ENCODE data around the gene CYP26A1.
"Not testable (repeated sequence)": the region's sequence is repeated elsewhere in the genome, so short reads cannot be mapped to it uniquely, and the experiment has no call there.

Gene CYP26A1

DNA sequence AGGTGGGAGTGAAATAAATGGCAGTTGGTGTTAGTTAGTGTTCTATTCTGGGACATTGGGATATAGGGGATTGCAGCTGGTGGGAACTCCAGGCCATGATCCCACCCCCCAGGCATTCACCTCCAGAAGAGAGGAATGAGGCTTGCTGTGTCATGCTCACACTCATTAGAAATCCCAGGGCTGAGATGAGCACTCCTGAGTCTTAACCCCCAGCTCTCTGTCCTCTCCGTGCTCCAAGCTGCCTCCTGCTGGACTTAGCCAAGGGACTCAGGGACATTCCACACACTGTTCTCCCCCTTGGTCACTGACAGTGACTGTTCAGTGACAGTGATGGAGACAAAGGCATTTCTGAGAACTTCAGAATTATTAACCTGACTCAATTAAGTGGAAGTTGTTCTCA is 21.5 kb downstream of the CYP26A1 start:
- no peak overlapping the region for H3K4me3 ChIP-seq (ENCODE audit: low read length in 2 of 2)
- no peaks in the 10 kb centered on the region for H3K9me3 ChIP-seq (ENCODE audit: control insufficient read depth in 2 of 2, low read length in 2 of 2)
- no peaks in the 10 kb centered on the region for H3K4me1 ChIP-seq (ENCODE audit: control insufficient read depth in 2 of 2, insufficient read depth in 2 of 2, low read length in 2 of 2)
- H3K27ac ChIP-seq (ENCODE audit: low read depth in 2 of 2, low read length in 2 of 2): no peak overlapping the region
- H3K36me3 ChIP-seq (ENCODE audit: control insufficient read depth in 2 of 2, insufficient read depth in 2 of 2, low read length in 2 of 2): no peaks in the 10 kb centered on the region
- H3K9ac ChIP-seq (ENCODE audit: low read depth in 1 of 2, low read length in 2 of 2): no peak overlapping the region
- H3K27me3 ChIP-seq (ENCODE audit: control insufficient read depth in 2 of 2, insufficient read depth in 2 of 2, low read length in 2 of 2): no peaks in the 10 kb centered on the region

DNA sequence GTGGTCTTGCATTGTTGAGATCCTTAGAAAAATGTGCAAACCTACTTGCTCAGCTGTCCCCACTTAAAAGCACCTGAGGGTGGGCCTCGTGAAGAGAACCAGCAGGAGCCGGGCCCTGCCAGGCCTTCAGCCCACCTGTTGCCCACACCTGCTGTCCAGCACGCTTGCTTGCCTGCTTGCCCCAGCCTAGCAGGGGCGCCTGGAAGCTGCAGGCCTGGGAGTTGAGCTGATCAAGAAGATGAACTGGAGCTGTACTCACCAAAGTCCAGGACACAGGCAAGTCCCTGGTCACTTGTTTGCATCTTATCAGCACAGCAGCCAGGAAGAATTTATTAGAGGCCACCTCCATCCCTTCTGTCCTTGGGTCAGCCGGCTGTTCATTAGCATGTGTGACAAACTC is 23.2 kb downstream of the CYP26A1 start:
- no peaks in the 10 kb centered on the region for H3K9me3 ChIP-seq (ENCODE audit: control insufficient read depth in 2 of 2, low read length in 2 of 2)
- H3K27me3 ChIP-seq (ENCODE audit: control insufficient read depth in 2 of 2, insufficient read depth in 2 of 2, low read length in 2 of 2): no peaks in the 10 kb centered on the region
- no peak overlapping the region for H3K4me3 ChIP-seq (ENCODE audit: low read length in 2 of 2)
- H3K9ac ChIP-seq (ENCODE audit: low read depth in 1 of 2, low read length in 2 of 2): no peak overlapping the region
- H3K36me3 ChIP-seq (ENCODE audit: control insufficient read depth in 2 of 2, insufficient read depth in 2 of 2, low read length in 2 of 2): no peaks in the 10 kb centered on the region
- H3K27ac ChIP-seq (ENCODE audit: low read depth in 2 of 2, low read length in 2 of 2): no peak overlapping the region
- H3K4me1 ChIP-seq (ENCODE audit: control insufficient read depth in 2 of 2, insufficient read depth in 2 of 2, low read length in 2 of 2): no peaks in the 10 kb centered on the region

DNA sequence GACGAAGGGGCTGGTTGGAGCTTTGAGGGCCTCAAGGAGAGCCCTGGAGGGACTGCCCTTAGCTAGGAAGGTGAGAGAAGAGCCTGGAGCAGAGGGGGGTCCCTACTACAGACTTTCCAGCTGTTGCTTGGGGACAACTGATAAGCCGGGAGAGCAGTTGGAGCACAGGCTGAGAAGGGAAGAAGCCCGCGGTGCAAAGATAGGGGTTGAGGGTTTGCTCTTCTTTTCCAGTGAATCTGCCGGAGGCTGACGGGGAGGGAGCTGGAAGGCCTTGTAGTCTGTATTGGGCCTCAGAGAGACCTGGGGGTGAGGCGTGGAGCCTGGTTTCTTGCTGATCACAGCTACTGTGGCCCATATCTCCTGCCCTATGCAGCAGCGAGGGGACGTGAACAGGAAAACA is 23.7 kb downstream of the CYP26A1 start:
- Histone ChIP-seq H3K27ac (ENCODE audit: low read depth in 2 of 2, low read length in 2 of 2) (no peak overlapping the region), H3K4me3 (ENCODE audit: low read length in 2 of 2) (no peak overlapping the region), H3K4me1 (ENCODE audit: control insufficient read depth in 2 of 2, insufficient read depth in 2 of 2, low read length in 2 of 2) (no peaks in the 10 kb centered on the region), H3K36me3 (ENCODE audit: control insufficient read depth in 2 of 2, insufficient read depth in 2 of 2, low read length in 2 of 2) (no peaks in the 10 kb centered on the region), H3K9ac (ENCODE audit: low read depth in 1 of 2, low read length in 2 of 2) (no peak overlapping the region), H3K9me3 (ENCODE audit: control insufficient read depth in 2 of 2, low read length in 2 of 2) (no peaks in the 10 kb centered on the region), H3K27me3 (ENCODE audit: control insufficient read depth in 2 of 2, insufficient read depth in 2 of 2, low read length in 2 of 2) (no peaks in the 10 kb centered on the region)

DNA sequence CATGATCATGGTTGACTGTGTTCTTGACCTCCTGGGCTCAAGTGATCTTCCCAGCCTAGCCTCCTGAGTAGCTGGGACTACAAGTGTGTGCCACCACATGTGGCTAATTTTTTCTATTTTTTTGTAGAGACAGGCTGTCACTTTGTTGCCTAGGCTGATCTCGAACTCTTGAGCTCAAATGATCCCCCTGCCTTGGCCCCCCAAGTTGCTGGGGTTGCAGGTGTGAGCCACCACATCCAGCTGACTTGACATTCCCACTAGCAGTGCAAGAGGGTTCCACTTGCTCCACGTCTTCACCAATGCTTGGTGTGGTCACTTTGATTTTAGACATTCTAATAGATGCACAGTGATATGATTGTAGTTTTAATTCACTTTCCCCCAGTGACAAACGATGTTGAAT is 25.1 kb downstream of the CYP26A1 start:
- H3K9me3 ChIP-seq (ENCODE audit: control insufficient read depth in 2 of 2, low read length in 2 of 2): no peaks in the 10 kb centered on the region
- no peaks in the 10 kb centered on the region for H3K27me3 ChIP-seq (ENCODE audit: control insufficient read depth in 2 of 2, insufficient read depth in 2 of 2, low read length in 2 of 2)

DNA sequence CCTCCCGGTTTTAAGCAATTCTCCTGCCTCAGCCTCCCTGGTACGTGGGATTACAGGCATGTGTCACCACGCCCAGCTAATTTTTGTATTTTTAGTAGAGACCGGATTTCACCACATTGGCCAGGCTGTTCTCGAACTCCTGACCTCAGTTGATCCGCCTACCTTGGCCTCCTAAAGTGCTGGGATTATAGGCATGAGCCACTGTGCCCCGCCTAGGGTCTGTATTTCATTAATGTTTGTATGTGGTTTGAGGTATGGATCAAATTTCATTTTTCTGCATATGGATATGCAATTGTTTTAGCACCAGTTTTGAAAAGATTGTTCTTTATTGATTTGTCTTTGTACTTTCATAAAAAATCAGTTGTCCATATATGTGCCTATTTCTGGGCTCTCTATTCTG is 26.0 kb downstream of the CYP26A1 start:
- no peaks in the 10 kb centered on the region for H3K27me3 ChIP-seq (ENCODE audit: control insufficient read depth in 2 of 2, insufficient read depth in 2 of 2, low read length in 2 of 2)
- peaks cover 0 to 2% of the 10 kb centered on the region in 2 donors for H3K9me3 ChIP-seq (ENCODE audit: control insufficient read depth in 2 of 2, low read length in 2 of 2)
- H3K4me3 ChIP-seq (ENCODE audit: low read length in 2 of 2): no peak overlapping the region
- H3K27ac ChIP-seq (ENCODE audit: low read depth in 2 of 2, low read length in 2 of 2): no peak overlapping the region
- no peaks in the 10 kb centered on the region for H3K4me1 ChIP-seq (ENCODE audit: control insufficient read depth in 2 of 2, insufficient read depth in 2 of 2, low read length in 2 of 2)
- no peaks in the 10 kb centered on the region for H3K36me3 ChIP-seq (ENCODE audit: control insufficient read depth in 2 of 2, insufficient read depth in 2 of 2, low read length in 2 of 2)
- no peak overlapping the region for H3K9ac ChIP-seq (ENCODE audit: low read depth in 1 of 2, low read length in 2 of 2)

More for the DNA sequence above, 25.1 kb downstream of the CYP26A1 start:
- Histone ChIP-seq H3K9ac (ENCODE audit: low read depth in 1 of 2, low read length in 2 of 2) (no peak overlapping the region), H3K4me1 (ENCODE audit: control insufficient read depth in 2 of 2, insufficient read depth in 2 of 2, low read length in 2 of 2) (no peaks in the 10 kb centered on the region), H3K4me3 (ENCODE audit: low read length in 2 of 2) (no peak overlapping the region), H3K36me3 (ENCODE audit: control insufficient read depth in 2 of 2, insufficient read depth in 2 of 2, low read length in 2 of 2) (no peaks in the 10 kb centered on the region), H3K27ac (ENCODE audit: low read depth in 2 of 2, low read length in 2 of 2) (no peak overlapping the region)

DNA sequence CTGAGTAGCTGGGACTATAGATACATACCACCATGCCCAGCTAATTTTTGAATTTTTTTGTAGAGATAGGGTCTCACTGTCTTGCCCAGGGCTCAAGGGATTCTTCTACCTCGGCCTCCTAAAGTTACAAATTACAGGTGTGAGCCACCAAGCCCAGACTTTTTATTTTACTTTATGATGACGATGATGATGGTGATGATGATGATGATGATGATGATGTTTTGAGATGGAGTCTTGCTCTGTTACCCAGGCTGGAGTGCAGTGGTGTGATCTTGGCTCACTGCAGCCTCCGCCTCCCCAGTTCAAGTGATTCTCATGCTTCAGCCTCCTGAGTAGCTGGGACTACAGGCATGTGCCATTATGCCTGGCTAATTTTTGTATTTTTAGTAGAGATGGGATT is 27.5 kb downstream of the CYP26A1 start:
- not testable (repeated sequence) for H3K27me3 ChIP-seq (ENCODE audit: control insufficient read depth in 2 of 2, insufficient read depth in 2 of 2, low read length in 2 of 2); H3K36me3 ChIP-seq (ENCODE audit: control insufficient read depth in 2 of 2, insufficient read depth in 2 of 2, low read length in 2 of 2); H3K9ac ChIP-seq (ENCODE audit: low read depth in 1 of 2, low read length in 2 of 2); H3K9me3 ChIP-seq (ENCODE audit: control insufficient read depth in 2 of 2, low read length in 2 of 2); H3K4me1 ChIP-seq (ENCODE audit: control insufficient read depth in 2 of 2, insufficient read depth in 2 of 2, low read length in 2 of 2); H3K4me3 ChIP-seq (ENCODE audit: low read length in 2 of 2); H3K27ac ChIP-seq (ENCODE audit: low read depth in 2 of 2, low read length in 2 of 2)

DNA sequence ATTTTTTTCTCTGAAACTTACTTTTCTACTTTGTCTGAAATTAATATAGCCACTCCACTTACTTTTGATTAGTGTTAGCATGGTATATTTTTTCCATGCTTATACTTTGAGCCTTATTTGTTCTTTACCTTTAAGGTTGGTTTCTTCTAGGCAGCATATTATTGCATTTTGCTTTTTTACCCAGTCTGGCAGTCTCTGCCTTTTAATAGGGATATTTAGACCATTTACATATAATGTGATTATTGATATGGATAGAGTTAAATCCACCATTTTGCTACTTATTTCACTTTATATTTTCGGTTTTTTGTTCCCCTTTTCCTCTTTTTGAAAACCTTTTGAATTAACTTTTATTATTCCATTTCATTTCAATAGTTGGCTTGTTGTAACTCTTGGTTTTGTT is 30.3 kb downstream of the CYP26A1 start:
- Histone ChIP-seq H3K4me3 (ENCODE audit: low read length in 2 of 2) (no peak overlapping the region), H3K36me3 (ENCODE audit: control insufficient read depth in 2 of 2, insufficient read depth in 2 of 2, low read length in 2 of 2) (no peaks in the 10 kb centered on the region), H3K4me1 (ENCODE audit: control insufficient read depth in 2 of 2, insufficient read depth in 2 of 2, low read length in 2 of 2) (no peaks in the 10 kb centered on the region), H3K9ac (ENCODE audit: low read depth in 1 of 2, low read length in 2 of 2) (no peak overlapping the region), H3K27ac (ENCODE audit: low read depth in 2 of 2, low read length in 2 of 2) (no peak overlapping the region), H3K9me3 (ENCODE audit: control insufficient read depth in 2 of 2, low read length in 2 of 2) (peaks cover 0 to 2% of the 10 kb centered on the region in 2 donors), H3K27me3 (ENCODE audit: control insufficient read depth in 2 of 2, insufficient read depth in 2 of 2, low read length in 2 of 2) (no peaks in the 10 kb centered on the region)

DNA sequence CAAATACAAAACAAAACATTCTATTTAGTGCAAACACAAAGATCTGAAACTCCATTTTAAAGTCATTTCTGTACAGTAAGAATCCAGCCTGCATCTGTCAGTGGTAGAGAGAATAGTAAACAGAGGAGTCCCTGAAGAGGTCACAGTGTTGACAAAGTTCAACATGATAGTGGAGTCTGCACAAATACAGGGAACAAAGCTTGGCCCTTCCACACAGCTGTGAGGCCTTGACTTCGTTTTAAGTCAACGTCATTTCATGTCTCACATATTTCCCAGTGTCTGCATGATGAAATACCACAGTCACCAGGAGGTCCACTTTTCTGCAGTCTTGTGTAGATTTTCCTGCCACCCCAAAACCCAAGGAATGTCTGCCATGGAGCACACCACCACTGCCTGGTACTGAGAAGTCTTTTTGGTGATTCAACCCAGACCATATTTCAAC is 33.0 kb downstream of the CYP26A1 start:
- Histone ChIP-seq H3K4me1 (ENCODE audit: control insufficient read depth in 2 of 2, insufficient read depth in 2 of 2, low read length in 2 of 2) (no peaks in the 10 kb centered on the region), H3K27ac (ENCODE audit: low read depth in 2 of 2, low read length in 2 of 2) (no peak overlapping the region), H3K9me3 (ENCODE audit: control insufficient read depth in 2 of 2, low read length in 2 of 2) (peaks cover 0 to 2% of the 10 kb centered on the region in 2 donors), H3K36me3 (ENCODE audit: control insufficient read depth in 2 of 2, insufficient read depth in 2 of 2, low read length in 2 of 2) (no peaks in the 10 kb centered on the region), H3K27me3 (ENCODE audit: control insufficient read depth in 2 of 2, insufficient read depth in 2 of 2, low read length in 2 of 2) (no peaks in the 10 kb centered on the region), H3K4me3 (ENCODE audit: low read length in 2 of 2) (no peak overlapping the region), H3K9ac (ENCODE audit: low read depth in 1 of 2, low read length in 2 of 2) (no peak overlapping the region)

DNA sequence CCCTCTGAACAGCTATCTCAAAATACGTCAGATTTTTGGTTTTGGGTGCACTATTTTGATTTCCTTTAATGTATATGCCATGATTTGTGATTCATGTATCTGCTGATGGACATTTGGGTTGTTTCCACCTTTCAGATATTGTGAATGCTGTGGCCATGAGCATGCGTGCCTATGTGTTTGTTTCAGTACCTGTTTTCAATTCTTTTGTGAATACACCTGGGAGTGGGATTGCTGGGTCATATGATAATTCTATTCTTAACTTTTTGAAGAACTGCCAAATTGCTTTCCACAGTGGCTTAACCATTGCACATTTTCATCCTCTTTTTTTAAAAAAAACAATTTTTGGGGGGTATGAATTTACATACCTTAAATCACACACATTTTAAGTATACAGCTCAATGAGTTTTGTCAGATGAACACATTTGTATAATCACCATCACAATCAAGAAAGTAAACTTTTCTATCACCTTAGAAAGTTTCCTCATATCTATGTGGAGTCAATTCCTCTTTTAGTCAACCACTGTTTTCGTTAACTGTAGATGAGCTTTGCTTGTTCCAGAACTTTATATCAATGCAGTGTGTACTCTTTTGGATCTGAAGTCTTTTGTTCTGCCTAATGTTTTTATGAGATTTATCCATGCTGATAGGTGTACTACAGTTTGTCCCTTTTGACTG is 36.9 kb downstream of the CYP26A1 start:
- no peaks in the 10 kb centered on the region for H3K9me3 ChIP-seq (ENCODE audit: control insufficient read depth in 2 of 2, low read length in 2 of 2)
- H3K27me3 ChIP-seq (ENCODE audit: control insufficient read depth in 2 of 2, insufficient read depth in 2 of 2, low read length in 2 of 2): no peaks in the 10 kb centered on the region
- H3K9ac ChIP-seq (ENCODE audit: low read depth in 1 of 2, low read length in 2 of 2): no peak overlapping the region
- H3K36me3 ChIP-seq (ENCODE audit: control insufficient read depth in 2 of 2, insufficient read depth in 2 of 2, low read length in 2 of 2): no peaks in the 10 kb centered on the region
- no peak overlapping the region for H3K4me3 ChIP-seq (ENCODE audit: low read length in 2 of 2)
- H3K4me1 ChIP-seq (ENCODE audit: control insufficient read depth in 2 of 2, insufficient read depth in 2 of 2, low read length in 2 of 2): no peaks in the 10 kb centered on the region
- no peak overlapping the region for H3K27ac ChIP-seq (ENCODE audit: low read depth in 2 of 2, low read length in 2 of 2)

DNA sequence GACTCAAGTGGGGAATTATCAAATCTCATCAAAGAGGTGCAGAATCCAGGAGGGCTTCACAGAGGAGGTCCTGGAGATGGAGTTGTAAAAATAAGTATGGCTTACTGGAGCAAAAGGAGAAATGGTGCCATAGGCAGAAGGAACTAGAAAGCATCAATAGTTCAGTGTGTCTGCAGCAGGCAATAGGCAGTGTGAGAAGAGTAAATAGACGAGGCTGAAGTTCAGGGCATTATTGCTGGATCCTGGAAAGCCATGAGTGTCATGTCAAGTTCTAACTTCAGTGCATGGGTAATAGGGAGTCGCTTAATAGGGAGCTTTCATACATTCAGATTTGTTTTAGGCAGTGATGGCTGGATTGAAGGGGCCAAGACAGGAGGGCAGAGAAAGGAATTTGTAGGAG is 39.3 kb downstream of the CYP26A1 start:
- Histone ChIP-seq H3K4me3 (ENCODE audit: low read length in 2 of 2) (no peak overlapping the region), H3K27me3 (ENCODE audit: control insufficient read depth in 2 of 2, insufficient read depth in 2 of 2, low read length in 2 of 2) (no peaks in the 10 kb centered on the region), H3K9me3 (ENCODE audit: control insufficient read depth in 2 of 2, low read length in 2 of 2) (no peaks in the 10 kb centered on the region), H3K27ac (ENCODE audit: low read depth in 2 of 2, low read length in 2 of 2) (no peak overlapping the region), H3K4me1 (ENCODE audit: control insufficient read depth in 2 of 2, insufficient read depth in 2 of 2, low read length in 2 of 2) (peaks cover 0 to 4% of the 10 kb centered on the region in 2 donors), H3K9ac (ENCODE audit: low read depth in 1 of 2, low read length in 2 of 2) (no peak overlapping the region), H3K36me3 (ENCODE audit: control insufficient read depth in 2 of 2, insufficient read depth in 2 of 2, low read length in 2 of 2) (no peaks in the 10 kb centered on the region)

Data from mucosa of rectum (tissue), 2 donors.